DMS 273 treated with DMSO at 0.1 percent for 48 hours (cell line): ENCODE data around the gene SPATA9.

Experiments used
- DNase-seq: peaks from one replicate; lab custom pipeline; 2025; lab: John Stamatoyannopoulos, UW

SPATA9 gene

GRCh38 chr5:95684361-95684760, 1.6 kb upstream of the SPATA9 start:
- DNase-seq, result no peak

- no peak for DNase-seq
Observed at GRCh38 chr5:95673081-95673480, 9.7 kb downstream of the SPATA9 start.

GRCh38 chr5:95672641-95673040, 10.2 kb downstream of the SPATA9 start:
- no peak for DNase-seq

- DNase-seq, result no peak
Observed at GRCh38 chr5:95671826-95672225, 11.0 kb downstream of the SPATA9 start.

- no peak for DNase-seq
Observed at GRCh38 chr5:95670568-95670967, 12.2 kb downstream of the SPATA9 start.

GRCh38 chr5:95669985-95670384, 12.8 kb downstream of the SPATA9 start:
- no peak for DNase-seq

GRCh38 chr5:95669540-95669939, 13.3 kb downstream of the SPATA9 start:
- no peak for DNase-seq

- DNase-seq, result no peak
Observed at GRCh38 chr5:95668728-95669127, 14.1 kb downstream of the SPATA9 start.

- DNase-seq, result no peak
Observed at GRCh38 chr5:95668216-95668615, 14.6 kb downstream of the SPATA9 start.

GRCh38 chr5:95667678-95668077, 15.1 kb downstream of the SPATA9 start:
- DNase-seq, result no peak

- DNase-seq, result no peak
Observed at GRCh38 chr5:95667061-95667618, 15.7 kb downstream of the SPATA9 start.

GRCh38 chr5:95664204-95664786, 18.5 kb downstream of the SPATA9 start:
- no peak for DNase-seq

GRCh38 chr5:95662946-95663345, 19.8 kb downstream of the SPATA9 start:
- DNase-seq, result no peak

- DNase-seq, result no peak
Observed at GRCh38 chr5:95660060-95660459, 22.7 kb downstream of the SPATA9 start.

GRCh38 chr5:95655575-95655974, 27.2 kb downstream of the SPATA9 start:
- DNase-seq, result no peak

GRCh38 chr5:95654196-95654595, 28.6 kb downstream of the SPATA9 start:
- DNase-seq, result no peak

GRCh38 chr5:95652849-95653248, 29.9 kb downstream of the SPATA9 start:
- DNase-seq, result no peak

GRCh38 chr5:95649842-95650620, 32.8 kb downstream of the SPATA9 start:
- DNase-seq, result no peak

GRCh38 chr5:95649274-95649673, 33.5 kb downstream of the SPATA9 start:
- DNase-seq, result no peak

GRCh38 chr5:95647886-95648860, 34.6 kb downstream of the SPATA9 start:
- no peak for DNase-seq

GRCh38 chr5:95646569-95647431, 36.0 kb downstream of the SPATA9 start, which contains the start of gene RFESD:
TSS of gene RFESD (plus strand) at chr5:95646777. CDS start at chr5:95652272, 5,495 bp downstream.
- DNase-seq, result peak; percentile 91
